HL-60 (cell line): ENCODE data around the gene NOS1AP.
"Not testable (repeated sequence)": the region's sequence is repeated elsewhere in the genome, so short reads cannot be mapped to it uniquely, and the experiment has no call there.

Experiments used
- DNase-seq, 2 experiments: peaks; one replicate each; pipeline ENCODE4 v3.0.0-alpha.2; 2010 to 2020; ENCODE audit warnings: low read depth in 1 of 2, low spot score in 1 of 2
- H3K27ac ChIP-seq: fragments of 250-450 bp; sonication (Bioruptor Pico); replicated peaks from 2 replicates; pipeline ENCODE4 v1.5.1; 2020; ENCODE audit warnings: mild to moderate bottlenecking, moderate library complexity
- H3K27me3 ChIP-seq: fragments of 250-450 bp; sonication (Bioruptor Pico); 2 replicates; pipeline ENCODE4 v1.5.1; 2021; ENCODE audit warnings: mild to moderate bottlenecking, moderate library complexity; ENCODE audit not compliant: insufficient read depth, poor library complexity, severe bottlenecking
- H3K4me3 ChIP-seq: replicated peaks from 2 replicates; pipeline ENCODE4 v1.5.1; 2011; ENCODE audit warnings: mild to moderate bottlenecking, control low read depth, low read length; ENCODE audit not compliant: insufficient read depth
- GABPA ChIP-seq: IDR thresholded peaks from 2 replicates; pipeline ENCODE4 v1.6.1; 2012; ENCODE audit warnings: low read depth
- POLR2AphosphoS5 ChIP-seq: IDR thresholded peaks from 2 replicates; pipeline ENCODE4 v1.6.1; 2012; ENCODE audit warnings: low read depth
- SPI1 ChIP-seq: IDR thresholded peaks from 2 replicates; pipeline ENCODE4 v1.6.1; 2012; ENCODE audit warnings: low read depth, mild to moderate bottlenecking, borderline replicate concordance
- TF ChIP-seq, protein P1 (sequence below): IDR thresholded peaks from 2 replicates; pipeline ENCODE4 v1.6.1; 2012; ENCODE audit warnings: low read depth; ENCODE audit not compliant: insufficient replicate concordance
- TF ChIP-seq, protein P2 (sequence below): IDR thresholded peaks from one replicate; pipeline ENCODE4 v1.5.1; 2011; ENCODE audit warnings: low read length, control low read depth, inconsistent platforms; ENCODE audit not compliant: insufficient read depth

NOS1AP gene

DNA sequence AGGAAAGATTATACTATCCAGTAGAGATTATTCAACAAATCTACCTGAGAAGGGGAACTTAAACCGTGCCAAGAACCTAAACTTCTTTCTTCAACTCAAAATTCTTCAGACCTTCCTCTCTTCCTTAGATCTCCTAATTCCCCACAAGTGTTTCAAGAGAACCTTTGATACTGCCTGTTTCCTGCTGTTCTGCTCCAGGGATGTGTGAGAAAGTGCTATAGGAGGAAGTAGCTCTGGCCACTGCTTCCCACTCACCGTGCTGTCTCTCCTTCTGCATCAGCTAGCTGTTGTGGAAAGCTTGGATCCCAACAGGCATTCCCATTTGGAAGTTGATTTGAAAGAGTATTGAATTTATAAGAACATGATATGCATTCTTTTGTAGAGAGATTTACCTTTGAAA, 4.5 kb upstream of the NOS1AP start:
- no peak overlapping the region for H3K4me3 ChIP-seq
- H3K27me3 ChIP-seq: peaks cover 11% of the 10 kb centered on the region
- TF ChIP-seq POLR2AphosphoS5 (no peak), GABPA (no peak), SPI1 (no peak)
- TF ChIP-seq, protein P1, sequence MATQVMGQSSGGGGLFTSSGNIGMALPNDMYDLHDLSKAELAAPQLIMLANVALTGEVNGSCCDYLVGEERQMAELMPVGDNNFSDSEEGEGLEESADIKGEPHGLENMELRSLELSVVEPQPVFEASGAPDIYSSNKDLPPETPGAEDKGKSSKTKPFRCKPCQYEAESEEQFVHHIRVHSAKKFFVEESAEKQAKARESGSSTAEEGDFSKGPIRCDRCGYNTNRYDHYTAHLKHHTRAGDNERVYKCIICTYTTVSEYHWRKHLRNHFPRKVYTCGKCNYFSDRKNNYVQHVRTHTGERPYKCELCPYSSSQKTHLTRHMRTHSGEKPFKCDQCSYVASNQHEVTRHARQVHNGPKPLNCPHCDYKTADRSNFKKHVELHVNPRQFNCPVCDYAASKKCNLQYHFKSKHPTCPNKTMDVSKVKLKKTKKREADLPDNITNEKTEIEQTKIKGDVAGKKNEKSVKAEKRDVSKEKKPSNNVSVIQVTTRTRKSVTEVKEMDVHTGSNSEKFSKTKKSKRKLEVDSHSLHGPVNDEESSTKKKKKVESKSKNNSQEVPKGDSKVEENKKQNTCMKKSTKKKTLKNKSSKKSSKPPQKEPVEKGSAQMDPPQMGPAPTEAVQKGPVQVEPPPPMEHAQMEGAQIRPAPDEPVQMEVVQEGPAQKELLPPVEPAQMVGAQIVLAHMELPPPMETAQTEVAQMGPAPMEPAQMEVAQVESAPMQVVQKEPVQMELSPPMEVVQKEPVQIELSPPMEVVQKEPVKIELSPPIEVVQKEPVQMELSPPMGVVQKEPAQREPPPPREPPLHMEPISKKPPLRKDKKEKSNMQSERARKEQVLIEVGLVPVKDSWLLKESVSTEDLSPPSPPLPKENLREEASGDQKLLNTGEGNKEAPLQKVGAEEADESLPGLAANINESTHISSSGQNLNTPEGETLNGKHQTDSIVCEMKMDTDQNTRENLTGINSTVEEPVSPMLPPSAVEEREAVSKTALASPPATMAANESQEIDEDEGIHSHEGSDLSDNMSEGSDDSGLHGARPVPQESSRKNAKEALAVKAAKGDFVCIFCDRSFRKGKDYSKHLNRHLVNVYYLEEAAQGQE: no peak
- TF ChIP-seq, protein P2, sequence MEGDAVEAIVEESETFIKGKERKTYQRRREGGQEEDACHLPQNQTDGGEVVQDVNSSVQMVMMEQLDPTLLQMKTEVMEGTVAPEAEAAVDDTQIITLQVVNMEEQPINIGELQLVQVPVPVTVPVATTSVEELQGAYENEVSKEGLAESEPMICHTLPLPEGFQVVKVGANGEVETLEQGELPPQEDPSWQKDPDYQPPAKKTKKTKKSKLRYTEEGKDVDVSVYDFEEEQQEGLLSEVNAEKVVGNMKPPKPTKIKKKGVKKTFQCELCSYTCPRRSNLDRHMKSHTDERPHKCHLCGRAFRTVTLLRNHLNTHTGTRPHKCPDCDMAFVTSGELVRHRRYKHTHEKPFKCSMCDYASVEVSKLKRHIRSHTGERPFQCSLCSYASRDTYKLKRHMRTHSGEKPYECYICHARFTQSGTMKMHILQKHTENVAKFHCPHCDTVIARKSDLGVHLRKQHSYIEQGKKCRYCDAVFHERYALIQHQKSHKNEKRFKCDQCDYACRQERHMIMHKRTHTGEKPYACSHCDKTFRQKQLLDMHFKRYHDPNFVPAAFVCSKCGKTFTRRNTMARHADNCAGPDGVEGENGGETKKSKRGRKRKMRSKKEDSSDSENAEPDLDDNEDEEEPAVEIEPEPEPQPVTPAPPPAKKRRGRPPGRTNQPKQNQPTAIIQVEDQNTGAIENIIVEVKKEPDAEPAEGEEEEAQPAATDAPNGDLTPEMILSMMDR: no peak
- DNase-seq: no peak
- H3K27ac ChIP-seq: no peak overlapping the region

DNA sequence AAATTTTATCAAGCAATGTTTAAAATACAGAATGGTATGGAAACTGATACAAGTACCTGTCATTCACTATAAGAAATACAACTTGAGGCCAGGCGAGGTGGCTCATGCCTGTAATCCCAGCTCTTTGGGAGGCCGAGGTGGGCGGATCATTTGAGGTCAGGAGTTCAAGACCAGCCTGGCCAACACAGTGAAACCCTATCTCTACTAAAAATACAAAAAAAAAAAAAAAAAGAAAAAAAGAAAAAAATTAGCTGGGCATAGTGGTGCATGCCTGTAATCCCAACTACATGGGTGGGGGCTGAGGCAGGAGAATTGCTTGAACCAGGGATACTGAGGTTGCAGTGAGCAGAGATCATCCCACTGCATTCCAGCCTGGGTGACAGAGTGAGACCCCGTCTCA, 2.7 kb upstream of the NOS1AP start:
- H3K4me3 ChIP-seq, DNase-seq, H3K27ac ChIP-seq: not testable (repeated sequence)
- H3K27me3 ChIP-seq: peaks cover 29% of the 10 kb centered on the region

DNA sequence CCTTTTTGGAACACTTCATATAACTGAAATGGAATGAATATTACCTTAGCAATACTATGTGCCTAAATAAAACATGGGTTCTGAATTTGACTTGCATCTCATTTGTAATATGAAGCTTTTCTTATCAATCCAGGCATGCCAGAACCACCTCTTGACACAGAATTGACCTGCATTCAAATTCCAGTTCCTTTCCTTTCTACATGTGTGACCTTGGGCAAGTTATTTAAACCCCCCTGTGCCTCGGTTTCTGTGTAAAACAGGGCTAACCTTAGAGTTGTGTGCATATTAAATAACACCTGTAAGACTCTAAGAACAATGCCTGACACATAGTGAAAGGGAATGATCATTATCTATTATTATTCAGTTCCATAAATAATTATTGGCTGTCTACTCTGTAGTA, 2.0 kb upstream of the NOS1AP start:
- Histone ChIP-seq H3K27me3 (peaks cover 33% of the 10 kb centered on the region), H3K4me3 (no peak overlapping the region), H3K27ac (no peak overlapping the region)
- TF ChIP-seq, protein P1: no peak
- TF ChIP-seq POLR2AphosphoS5: no peak
- TF ChIP-seq SPI1: no peak
- TF ChIP-seq, protein P2: no peak
- no peak for TF ChIP-seq GABPA
- DNase-seq: no peak

DNA sequence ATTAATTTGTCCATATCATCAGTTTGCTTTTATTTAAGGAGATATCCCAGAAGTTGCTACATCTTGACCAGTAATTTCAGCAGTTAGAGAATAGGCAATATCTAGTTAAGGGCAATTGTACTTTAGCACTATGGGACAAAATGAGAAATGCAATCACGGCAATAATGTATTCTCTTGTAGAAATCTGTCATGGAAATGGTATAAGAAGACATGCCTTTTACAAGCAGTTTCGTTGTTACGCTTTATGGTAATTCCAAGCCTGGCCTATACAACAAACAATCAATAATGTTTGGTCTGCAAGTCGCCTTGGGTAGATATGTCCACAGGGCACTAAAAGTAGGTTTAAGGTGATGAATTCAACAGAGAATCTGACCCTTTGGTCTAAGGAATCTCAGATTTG, 1.2 kb upstream of the NOS1AP start:
- Histone ChIP-seq H3K27me3 (peaks cover 39% of the 10 kb centered on the region), H3K4me3 (no peak overlapping the region), H3K27ac (no peak overlapping the region)
- DNase-seq: no peak
- TF ChIP-seq SPI1 (no peak), GABPA (no peak), POLR2AphosphoS5 (no peak)
- TF ChIP-seq, protein P2: no peak
- TF ChIP-seq, protein P1: no peak
